Stimulated activated CD8-positive, alpha-beta memory T cell treated with anti-CD3 and anti-CD28 coated beads, Interleukin-4, amount 100 ng/mL, for 4 hours (primary cell): Measurements from ENCODE around the gene PLA2G12B.

ENCODE experiments used
- DNase-seq, 2 donors: peaks; one replicate each; pipeline ENCODE4 v3.0.0-alpha.2; 2020; ENCODE audit warnings: low read depth in 2 of 2, low spot score in 1 of 2

Gene PLA2G12B

DNA sequence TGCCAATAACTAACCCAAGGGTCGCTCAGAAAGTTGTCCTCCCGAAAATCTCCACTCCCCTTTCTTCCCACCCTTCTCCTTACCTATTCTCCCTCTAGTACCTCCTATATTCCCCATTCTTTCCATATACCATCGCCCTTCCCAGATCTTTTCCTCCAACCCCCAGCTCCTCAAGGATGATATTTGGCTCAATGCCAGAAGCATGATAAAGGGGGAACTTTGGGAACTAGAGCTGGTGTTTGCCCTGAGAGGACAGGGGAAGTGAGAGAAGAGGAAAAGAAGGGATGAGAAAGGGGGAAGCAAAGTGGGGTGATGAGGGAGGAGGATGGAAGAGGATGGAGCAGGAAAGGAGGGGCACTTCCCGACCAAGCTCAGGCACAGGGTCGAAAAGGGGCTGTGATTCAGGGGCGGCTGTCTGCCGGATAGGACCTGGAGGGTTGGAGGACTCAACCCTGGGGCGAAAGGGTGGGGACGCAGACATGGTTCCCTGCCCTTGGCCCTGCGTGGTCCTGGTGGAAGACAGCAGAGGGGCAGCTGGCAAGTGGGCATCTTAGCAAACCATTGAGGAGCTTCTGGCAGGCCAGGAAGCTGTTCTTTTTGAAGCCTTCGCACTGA lies 59.3 kb downstream of the PLA2G12B start:
- no peak for DNase-seq

DNA sequence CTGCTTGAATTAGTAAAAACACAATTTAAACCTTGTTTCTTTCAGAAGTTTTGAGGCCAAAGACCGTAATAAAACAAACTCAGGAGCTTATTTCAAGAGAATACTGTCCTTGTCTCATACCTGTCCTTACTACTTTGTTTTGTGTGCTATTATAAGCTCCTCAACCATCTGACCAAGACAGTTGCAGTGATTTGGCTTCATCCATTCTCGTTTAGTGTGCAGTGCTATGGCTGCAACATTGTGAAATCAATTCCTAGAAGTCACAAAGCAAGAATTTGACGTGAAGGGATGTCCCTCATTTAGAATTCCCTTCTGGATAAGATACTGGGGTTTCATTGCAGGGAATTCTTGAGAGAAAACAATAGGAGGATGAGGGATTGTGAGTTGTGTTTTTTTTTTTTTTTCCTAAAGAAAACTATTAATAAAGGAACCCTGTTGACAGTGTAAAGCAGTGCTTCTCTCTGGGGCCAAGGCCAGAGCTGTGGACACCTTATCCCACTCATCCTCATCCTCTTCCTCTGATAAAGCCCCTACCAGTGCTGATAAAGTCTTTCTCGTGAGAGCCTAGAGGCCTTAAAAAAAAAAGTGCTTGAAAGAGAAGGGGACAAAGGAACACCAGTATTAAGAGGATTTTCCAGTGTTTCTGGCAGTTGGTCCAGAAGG lies 61.3 kb downstream of the PLA2G12B start, which contains the start of gene OIT3:
Gene OIT3 (plus strand): TSS at position 604 of the 663 bp plus-strand sequence. CDS start 60 bp downstream, outside the sequence.
- no peak for DNase-seq

DNA sequence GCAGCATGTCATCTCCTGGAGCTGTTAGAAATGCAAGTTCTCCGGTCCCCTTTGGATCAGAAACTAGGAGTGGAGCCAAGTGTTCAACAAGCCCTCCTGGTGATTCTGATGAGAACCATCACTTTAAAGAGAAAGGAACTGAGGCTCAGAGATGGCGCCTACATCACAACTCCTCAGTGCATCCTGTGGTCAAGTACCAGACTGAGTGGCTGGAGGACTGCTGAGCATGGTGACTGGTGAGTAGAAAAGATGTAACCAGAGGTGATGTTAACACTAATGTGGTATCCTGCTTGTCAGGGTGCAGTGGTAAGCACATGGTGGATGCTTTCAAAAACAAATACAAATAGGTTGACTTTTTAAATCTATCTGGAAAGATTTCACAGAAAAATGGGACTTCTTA lies 64.5 kb downstream of the PLA2G12B start:
- no peak for DNase-seq

DNA sequence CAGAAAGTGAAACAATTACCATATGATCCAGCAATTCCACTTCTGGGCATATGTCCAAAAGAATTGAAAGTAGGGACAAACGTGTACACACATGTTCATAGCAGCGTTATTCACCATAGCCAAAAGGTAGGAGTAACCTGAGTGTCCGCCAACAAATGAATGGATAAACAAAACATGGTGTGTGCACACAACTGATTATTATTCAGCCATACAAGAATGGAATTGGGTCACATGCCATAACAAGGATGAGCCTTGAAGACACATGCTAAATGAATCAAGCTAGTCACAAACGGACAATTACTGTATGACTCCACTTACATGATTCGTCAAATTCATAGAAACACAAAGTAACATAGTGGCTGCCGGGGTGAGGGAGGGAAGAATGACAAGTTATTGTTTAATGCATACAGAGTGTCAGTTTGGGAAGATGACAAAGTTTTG lies 65.2 kb downstream of the PLA2G12B start:
- no peak for DNase-seq

DNA sequence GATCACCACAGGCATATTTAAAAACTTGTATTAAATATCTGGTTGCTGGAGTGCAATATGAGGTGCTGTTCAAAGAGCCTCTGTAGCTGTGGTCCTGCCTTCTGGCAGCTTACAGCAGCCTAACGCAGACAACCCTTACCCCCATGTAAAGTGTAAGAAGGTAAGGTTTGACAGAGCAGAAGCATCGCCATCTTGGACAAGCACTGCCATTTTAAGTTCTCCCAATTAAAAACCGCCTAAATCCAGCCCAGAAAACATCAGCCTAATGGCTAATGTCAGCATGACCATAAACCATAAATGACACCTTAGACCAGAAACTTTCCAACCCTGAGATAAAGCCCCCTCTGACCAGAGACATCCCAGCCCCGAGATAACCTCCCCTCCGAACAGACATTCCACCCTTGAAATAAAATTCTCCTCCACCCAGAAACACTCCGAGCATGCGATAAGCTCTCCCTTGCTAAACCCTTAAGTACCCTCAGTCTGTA lies 66.4 kb downstream of the PLA2G12B start:
- no peak for DNase-seq

DNA sequence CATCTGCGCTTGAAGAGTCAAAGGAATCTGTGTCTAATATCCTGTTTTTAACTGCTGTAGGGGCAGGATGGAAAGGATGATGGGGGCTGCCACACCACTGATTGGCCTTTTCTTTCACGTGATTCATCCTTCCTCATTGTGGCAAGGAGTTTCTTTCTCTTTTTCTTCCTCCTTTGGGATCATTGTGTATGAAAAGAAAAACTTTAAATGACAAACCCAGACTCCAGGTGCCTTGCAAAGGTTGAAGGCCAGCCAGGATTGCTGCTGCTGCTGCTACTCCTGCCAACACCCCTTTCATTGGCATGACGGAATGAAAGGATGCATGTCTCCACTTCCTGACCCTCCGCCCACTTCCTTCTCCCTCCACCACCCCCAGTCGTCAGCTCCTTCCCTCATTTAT lies 67.6 kb downstream of the PLA2G12B start:
- no peak for DNase-seq

DNA sequence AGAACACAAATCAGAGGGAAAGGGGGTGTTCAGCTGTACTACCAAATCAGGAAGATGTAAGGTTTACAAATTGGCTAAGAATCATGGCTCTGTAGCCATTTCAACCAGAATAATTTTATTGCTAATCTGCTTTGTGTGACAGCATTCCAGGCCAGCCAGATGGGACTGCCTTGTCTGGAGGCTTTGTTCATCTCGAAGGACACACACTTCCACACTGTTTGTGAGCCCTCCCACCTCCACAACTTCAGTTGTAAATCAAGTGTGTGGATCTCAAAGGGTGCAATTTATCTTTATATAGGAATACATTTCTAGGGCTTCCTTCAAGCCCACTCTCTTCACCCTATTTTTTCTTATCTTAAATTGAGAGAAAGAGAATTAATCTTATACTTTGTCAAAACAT lies 68.0 kb downstream of the PLA2G12B start:
- no peak for DNase-seq

DNA sequence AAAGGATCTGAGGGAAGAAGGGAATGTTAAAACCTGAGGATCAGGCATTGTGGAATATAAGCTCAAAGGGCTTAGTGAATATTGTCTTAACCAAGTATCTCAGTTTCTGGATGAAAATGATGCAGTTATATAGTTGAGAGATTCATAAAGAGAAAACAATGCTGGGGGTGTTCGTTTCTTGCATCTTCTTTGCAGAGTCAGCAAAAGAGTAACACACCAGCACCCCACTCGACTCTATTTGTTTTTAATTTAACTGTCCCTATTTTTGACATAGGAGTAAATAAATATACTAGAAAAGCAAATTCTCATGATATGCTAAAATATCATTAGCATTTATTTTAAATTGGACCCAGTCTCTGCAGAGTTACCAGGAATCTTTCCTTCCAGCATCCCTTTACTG lies 68.7 kb downstream of the PLA2G12B start:
- DNase-seq: no peak
